GM23338 (cell line): ENCODE data around the gene LRRFIP2.

Source experiments
- CTCF ChIP-seq, 2 experiments: fragments of 200-600 bp in 1 of 2; sonication (generic) in 1 of 2; conservative IDR thresholded peaks; 2 replicates each; pipeline versions ENCODE4 v1.5.1 to v1.6.1; 2016 to 2017; ENCODE audit warnings: antibody characterized with exemption in 2 of 2, low read depth in 2 of 2, mild to moderate bottlenecking in 2 of 2, moderate library complexity in 1 of 2
- ETS1 ChIP-seq: IDR thresholded peaks from 2 replicates; pipeline ENCODE4 v1.6.1; 2016; ENCODE audit warnings: antibody characterized with exemption
- EZH2 ChIP-seq: fragments of 200-600 bp; sonication (generic); IDR thresholded peaks from one replicate; pipeline ENCODE4 v1.8.0; 2017; ENCODE audit warnings: antibody characterized with exemption, mild to moderate bottlenecking, low read depth; ENCODE audit not compliant: unreplicated experiment
- EZH2phosphoT487 ChIP-seq: fragments of 200-600 bp; sonication (generic); IDR thresholded peaks from one replicate; pipeline ENCODE4 v1.8.1; 2018; ENCODE audit warnings: antibody characterized with exemption; ENCODE audit not compliant: unreplicated experiment
- JUNB ChIP-seq: IDR thresholded peaks from one replicate; pipeline ENCODE4 v1.6.1; 2016; ENCODE audit warnings: antibody characterized with exemption; ENCODE audit not compliant: unreplicated experiment
- NANOG ChIP-seq: IDR thresholded peaks from 2 replicates; pipeline ENCODE4 v1.6.1; 2016; ENCODE audit warnings: antibody characterized with exemption, borderline replicate concordance
- POLR2AphosphoS5 ChIP-seq: IDR thresholded peaks from 2 replicates; pipeline ENCODE4 v1.6.1; 2016; ENCODE audit warnings: antibody characterized with exemption, low read depth
- STAT1 ChIP-seq: IDR thresholded peaks from one replicate; pipeline ENCODE4 v1.6.1; 2016; ENCODE audit warnings: antibody characterized with exemption; ENCODE audit not compliant: unreplicated experiment

GRCh38 chr3:37024820-37025405 is 149.5 kb downstream of the LRRFIP2 start:
- no peak for TF ChIP-seq CTCF (conservative IDR thresholded peaks at IDR 0.05; ENCODE audit: low read depth in 2 of 2)
- no peak for TF ChIP-seq NANOG
- no peak for TF ChIP-seq EZH2
- no peak for TF ChIP-seq ETS1
- TF ChIP-seq STAT1 = no peak
- no peak for TF ChIP-seq JUNB
- TF ChIP-seq POLR2AphosphoS5 = no peak
- TF ChIP-seq EZH2phosphoT487 = no peak
